Measurements from ENCODE around the gene C11orf97. TPM values are rescaled to one million over a fixed set of nuclear protein-coding genes. Genes with fewer than 3 reads are reported as not detected.
"Not testable (repeated sequence)": the region's sequence is repeated elsewhere in the genome, so short reads cannot be mapped to it uniquely, and the experiment has no call there.

Gene C11orf97
- total and polyA plus RNA-seq, 12 donors: 0.17 TPM; not detected in 11

DNA sequence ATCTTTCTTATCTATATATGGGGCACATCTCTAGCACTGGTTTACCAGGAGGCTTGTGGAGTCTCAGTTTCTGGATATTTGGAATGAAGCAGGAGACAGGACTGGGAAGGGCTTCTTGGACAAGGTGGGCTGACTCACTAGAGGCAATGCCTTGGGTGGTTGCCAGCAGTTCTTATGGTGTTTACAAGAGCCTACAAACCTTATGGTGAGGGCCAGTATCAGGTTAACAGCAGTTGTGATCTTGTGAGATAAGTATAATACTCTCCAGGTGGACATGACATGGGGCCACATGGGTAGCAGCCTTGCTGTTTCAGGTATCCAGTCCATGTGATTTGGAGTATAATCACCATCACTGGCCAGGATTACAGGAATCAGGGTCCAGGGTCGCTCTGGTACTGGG, 41.7 kb downstream of the C11orf97 start:
- DNase-seq: no peak
- Histone ChIP-seq H3K27ac (no peak overlapping the region), H3K4me3 (no peak overlapping the region), H3K4me1 (replicated peaks in 1 of 2) (no peaks in the 10 kb centered on the region), H3K9me3 (replicated peaks in 1 of 3) (no peaks in the 10 kb centered on the region), H3K36me3 (replicated peaks in 1 of 2) (no peaks in the 10 kb centered on the region), H3K27me3 (no peaks in the 10 kb centered on the region)
- intact Hi-C loops (cut with DNase I): no loop called here
- WGBS, 4 donors: 36 to 88% (median 60%) methylated on average over 1 of the region's 1 CpG
- no peak for TF ChIP-seq CTCF (IDR thresholded peaks at IDR 0.05)
- no peak for TF ChIP-seq POLR2A (IDR thresholded peaks at IDR 0.05)

- WGBS, 4 donors: 88 to 93% (median 92%) methylated on average over 8 of the region's 8 CpGs
Measured at GRCh38 chr11:94555752-94556329, 43.6 kb downstream of the C11orf97 start.

GRCh38 chr11:94557421-94557820, 45.2 kb downstream of the C11orf97 start:
- intact Hi-C loops (cut with DNase I): no loop called here

More at GRCh38 chr11:94555752-94556329, 43.6 kb downstream of the C11orf97 start:
- intact Hi-C loops (cut with DNase I); H3K4me3 ChIP-seq; H3K9me3 ChIP-seq (replicated peaks in 1 of 3); H3K27ac ChIP-seq; DNase-seq; H3K4me1 ChIP-seq (replicated peaks in 1 of 2); H3K36me3 ChIP-seq (replicated peaks in 1 of 2); H3K27me3 ChIP-seq: not testable (repeated sequence)

DNA sequence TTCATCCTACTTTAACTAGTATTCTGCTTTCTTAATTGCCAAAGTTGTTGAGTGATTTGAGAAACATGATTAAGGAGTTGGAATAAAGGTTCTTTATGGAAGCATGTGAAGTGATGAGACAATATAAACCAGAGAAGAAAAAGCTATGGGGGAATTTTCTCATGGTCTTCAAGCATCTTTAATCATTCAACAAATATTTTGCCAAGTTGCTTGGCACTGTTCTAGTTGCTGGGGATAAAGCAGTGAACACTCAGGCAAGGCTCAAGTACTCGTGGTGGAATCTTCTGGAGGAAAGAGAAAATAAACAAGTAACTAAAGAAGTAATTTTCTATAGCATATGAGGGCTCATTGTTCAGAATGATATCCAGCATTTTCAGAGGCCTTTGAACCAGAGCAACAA, 45.7 kb downstream of the C11orf97 start:
- no peak overlapping the region for H3K4me3 ChIP-seq
- H3K27ac ChIP-seq: no peak overlapping the region
- intact Hi-C loops (cut with DNase I): no loop called here
- H3K9me3 ChIP-seq (replicated peaks in 1 of 3): no peaks in the 10 kb centered on the region
- 62 to 77% (median 72%) methylated on average over 1 of the region's 1 CpG for WGBS, 4 donors
- H3K4me1 ChIP-seq (replicated peaks in 1 of 2): no peaks in the 10 kb centered on the region
- no peaks in the 10 kb centered on the region for H3K36me3 ChIP-seq (replicated peaks in 1 of 2)
- DNase-seq: no peak
- H3K27me3 ChIP-seq: no peaks in the 10 kb centered on the region
- no peak for TF ChIP-seq CTCF (IDR thresholded peaks at IDR 0.05)
- TF ChIP-seq POLR2A (IDR thresholded peaks at IDR 0.05): no peak

More at GRCh38 chr11:94557421-94557820, 45.2 kb downstream of the C11orf97 start:
- Histone ChIP-seq H3K27me3 (no peaks in the 10 kb centered on the region), H3K4me1 (replicated peaks in 1 of 2) (no peaks in the 10 kb centered on the region), H3K4me3 (no peak overlapping the region), H3K27ac (no peak overlapping the region), H3K36me3 (replicated peaks in 1 of 2) (no peaks in the 10 kb centered on the region), H3K9me3 (replicated peaks in 1 of 3) (no peaks in the 10 kb centered on the region)
- TF ChIP-seq CTCF (IDR thresholded peaks at IDR 0.05) (no peak), POLR2A (IDR thresholded peaks at IDR 0.05) (no peak)
- DNase-seq: no peak

GRCh38 chr11:94558468-94558867, 46.2 kb downstream of the C11orf97 start:
- Histone ChIP-seq H3K4me1 (replicated peaks in 1 of 2) (peaks cover 0 to 2% of the 10 kb centered on the region in 2 donors), H3K9me3 (replicated peaks in 1 of 3) (no peaks in the 10 kb centered on the region), H3K36me3 (replicated peaks in 1 of 2) (no peaks in the 10 kb centered on the region), H3K4me3 (no peak overlapping the region), H3K27me3 (no peaks in the 10 kb centered on the region), H3K27ac (no peak overlapping the region)
- intact Hi-C loops (cut with DNase I): no loop called here
- TF ChIP-seq POLR2A (IDR thresholded peaks at IDR 0.05): no peak
- TF ChIP-seq CTCF (IDR thresholded peaks at IDR 0.05): no peak
- 89 to 97% (median 94%) methylated on average over 1 of the region's 1 CpG for WGBS, 4 donors
- no peak for DNase-seq
